IMR-90 (cell line): Measurements from ENCODE around the gene LUZP2. TPM values are rescaled to one million over a fixed set of nuclear protein-coding genes. Genes with fewer than 3 reads are reported as not detected.

Experiments
- ATAC-seq: fragments of 200-7000 bp; cut with Tn5 transposase; 2 replicates; pipeline ENCODE4 v1.9.1; 2020; ENCODE audit warnings: low read depth, mild to moderate bottlenecking, moderate library complexity
- BruUV-seq: library from RNA; stranded (reverse); fragments of 400-500 nt; replicated peaks from 2 replicates; lab custom pipeline; 2021; lab: Mats Ljungman, UMichigan
- CTCF ChIA-PET: fragments of 300-600 bp; formaldehyde crosslinking; extraction: SDS; loops from one replicate; lab custom pipeline; 2021; ENCODE audit warnings: antibody characterized with exemption; lab: Yijun Ruan, JAX
- POLR2A ChIA-PET: fragments of 300-600 bp; sonication (Branson Sonifier 250); formaldehyde crosslinking; loops from one replicate; lab custom pipeline; 2022; ENCODE audit warnings: antibody characterized with exemption; ENCODE audit not compliant: unreplicated experiment; lab: Charles Lee
- DNase-seq: peaks from one replicate; pipeline ENCODE4 v3.0.0; 2013
- H2AFZ ChIP-seq: replicated peaks from 2 replicates; pipeline ENCODE3; 2013; ENCODE audit warnings: low read length, mild to moderate bottlenecking; ENCODE audit not compliant: poor library complexity
- H2AK5ac ChIP-seq: 2 replicates; pipeline ENCODE4 v1.6.1; 2013; ENCODE audit warnings: low read depth, low read length, inconsistent platforms
- H2AK9ac ChIP-seq: replicated peaks from 2 replicates; pipeline ENCODE3; 2013; ENCODE audit warnings: mild to moderate bottlenecking, low read depth, low read length, moderate library complexity; ENCODE audit not compliant: poor library complexity
- H2BK120ac ChIP-seq: 2 replicates; pipeline ENCODE4 v1.6.1; 2013; ENCODE audit warnings: low read depth, low read length, inconsistent platforms
- H2BK15ac ChIP-seq: 3 replicates; pipeline ENCODE4 v1.6.1; 2013; ENCODE audit warnings: low read depth, low read length, inconsistent platforms
- H2BK20ac ChIP-seq: 2 replicates; pipeline ENCODE4 v1.6.1; 2013; ENCODE audit warnings: low read depth, mild to moderate bottlenecking, inconsistent platforms, low read length, moderate library complexity
- H2BK5ac ChIP-seq: 2 replicates; pipeline ENCODE4 v1.6.1; 2013; ENCODE audit warnings: mild to moderate bottlenecking, low read depth, low read length, inconsistent platforms; ENCODE audit not compliant: poor library complexity, severe bottlenecking
- H3K14ac ChIP-seq: replicated peaks from 2 replicates; pipeline ENCODE4 v1.6.1; 2013; ENCODE audit warnings: low read depth, low read length, inconsistent platforms
- H3K18ac ChIP-seq: 2 replicates; pipeline ENCODE4 v1.6.1; 2013; ENCODE audit warnings: low read depth, low read length, control low read depth
- H3K23ac ChIP-seq: 2 replicates; pipeline ENCODE4 v1.6.1; 2013; ENCODE audit warnings: low read depth, low read length, inconsistent platforms
- H3K27ac ChIP-seq: 2 replicates; pipeline ENCODE4 v1.5.1; 2013; ENCODE audit warnings: mild to moderate bottlenecking, control low read depth, low read length; ENCODE audit not compliant: insufficient read depth
- H3K27me3 ChIP-seq: 2 replicates; pipeline ENCODE4 v1.6.1; 2013; ENCODE audit warnings: low read length; ENCODE audit not compliant: control insufficient read depth, insufficient read depth
- H3K36me3 ChIP-seq: 2 replicates; pipeline ENCODE4 v1.6.1; 2013; ENCODE audit warnings: low read length, mixed read lengths; ENCODE audit not compliant: control insufficient read depth, insufficient read depth
- H3K4ac ChIP-seq: 2 replicates; pipeline ENCODE4 v1.6.1; 2013; ENCODE audit warnings: low read depth, low read length, inconsistent platforms
- H3K4me1 ChIP-seq: 2 replicates; pipeline ENCODE4 v1.6.1; 2013; ENCODE audit warnings: low read length, mixed read lengths; ENCODE audit not compliant: control insufficient read depth, insufficient read depth
- H3K4me2 ChIP-seq: 2 replicates; pipeline ENCODE4 v1.6.1; 2013; ENCODE audit warnings: low read depth, mild to moderate bottlenecking, control low read depth, low read length, moderate library complexity
- H3K4me3 ChIP-seq: 2 replicates; pipeline ENCODE4 v1.5.1; 2013; ENCODE audit warnings: low read depth, mild to moderate bottlenecking, control low read depth, low read length, moderate library complexity; ENCODE audit not compliant: insufficient read depth
- H3K56ac ChIP-seq: 2 replicates; pipeline ENCODE4 v1.6.1; 2013; ENCODE audit warnings: low read length, inconsistent platforms; ENCODE audit not compliant: insufficient read depth; ENCODE audit errors: extremely low read depth
- H3K79me1 ChIP-seq, 2 experiments: 2 replicates each; pipeline ENCODE4 v1.6.1; 2013; ENCODE audit warnings: low read length in 2 of 2, inconsistent platforms in 1 of 2, low read depth in 1 of 2
- H3K9ac ChIP-seq: 2 replicates; pipeline ENCODE4 v1.6.1; 2013; ENCODE audit warnings: low read depth, low read length, control low read depth
- H3K9me1 ChIP-seq: 2 replicates; pipeline ENCODE4 v1.6.1; 2013; ENCODE audit warnings: low read length, inconsistent platforms; ENCODE audit not compliant: insufficient read depth
- H3K9me3 ChIP-seq: 2 replicates; pipeline ENCODE4 v1.6.1; 2013; ENCODE audit warnings: low read length; ENCODE audit not compliant: control insufficient read depth, insufficient read depth
- H4K20me1 ChIP-seq: 2 replicates; pipeline ENCODE4 v1.6.1; 2013; ENCODE audit warnings: low read length, inconsistent platforms; ENCODE audit not compliant: insufficient read depth
- H4K5ac ChIP-seq: 2 replicates; pipeline ENCODE4 v1.6.1; 2013; ENCODE audit warnings: mild to moderate bottlenecking, low read depth, low read length, control low read depth
- H4K8ac ChIP-seq, 2 experiments: 2 replicates each; pipeline ENCODE4 v1.6.1; 2013; ENCODE audit warnings: low read depth in 2 of 2, low read length in 2 of 2, control low read depth in 1 of 2, inconsistent platforms in 1 of 2
- H4K91ac ChIP-seq: 2 replicates; pipeline ENCODE4 v1.6.1; 2013; ENCODE audit warnings: low read depth, low read length, inconsistent platforms; ENCODE audit not compliant: insufficient read depth
- CTCF ChIP-seq: conservative IDR thresholded peaks from 2 replicates; pipeline ENCODE4 v1.5.1; 2012; ENCODE audit warnings: mild to moderate bottlenecking, low read depth, low read length, improper control_type of control experiment
- RAD21 ChIP-seq: IDR thresholded peaks from 2 replicates; pipeline ENCODE4 v1.6.1; 2012; ENCODE audit warnings: low read length, improper control_type of control experiment
- WGBS, 2 experiments: methylation state at CpG; one replicate each; pipeline versions ENCODE4 v1.1.5 to v1.1.7; 2013; ENCODE audit warnings: missing lambda C conversion rate in 2 of 2; ENCODE audit not compliant: insufficient read length in 1 of 2; ENCODE audit errors: extremely low coverage in 2 of 2; 5-methylcytosine and 5-hydroxymethylcytosine counted together
- dilution Hi-C: fragments of 300-500 bp; cut with HindIII; formaldehyde crosslinking; loops from one replicate; pipeline ENCODE4 v1.14.3; 2018; ENCODE audit warnings: low sequenced_read_pairs; ENCODE audit not compliant: unreplicated experiment
- in situ Hi-C: fragments of 300-500 bp; cut with MboI; formaldehyde crosslinking; loops from 3 replicates; pipeline ENCODE4 v1.14.3; 2019; ENCODE audit warnings: low sequenced_read_pairs, inconsistent platforms, mixed read lengths
- intact Hi-C: fragments of 100-400 bp; cut with micrococcal nuclease; formaldehyde crosslinking; loops from 2 replicates; pipeline ENCODE4 v1.10.0; 2022
- polyA plus RNA-seq, 3 experiments: library from polyadenylated mRNA; depleted of rRNA; stranded (reverse); fragments of >200 nt; gene quantifications; 2 replicates each; pipeline ENCODE4 v1.2.3, GENCODE V29; 2012; ENCODE audit warnings: low replicate concordance in 1 of 3
- total RNA-seq: library from RNA; depleted of rRNA; stranded (reverse); fragments of >200 nt; gene quantifications from 2 replicates; pipeline ENCODE4 v1.2.3, GENCODE V29; 2012

Gene LUZP2
- total and polyA plus RNA-seq, 2 of the 4 experiments (the other 2 are of a cell fraction): 0.89 to 2.0 TPM

GRCh38 chr11:24779791-24780190 is 282.9 kb downstream of the LUZP2 start:
- Histone ChIP-seq H2BK15ac (no peak overlapping the region), H3K23ac (no peak overlapping the region), H3K27ac (no peak overlapping the region), H4K5ac (no peak overlapping the region), H2BK120ac (no peak overlapping the region), H4K91ac (no peak overlapping the region), H3K79me1 (no peaks in the 10 kb centered on the region), H3K14ac (no peak overlapping the region), H2BK20ac (no peak overlapping the region), H3K27me3 (no peaks in the 10 kb centered on the region), H3K4me3 (no peak overlapping the region), H2AFZ (no peak overlapping the region), H3K4me1 (no peaks in the 10 kb centered on the region), H3K36me3 (no peaks in the 10 kb centered on the region), H4K8ac (no peak overlapping the region), H3K9me1 (no peaks in the 10 kb centered on the region), H3K4ac (no peak overlapping the region), H2AK9ac (no peak overlapping the region), H2AK5ac (no peak overlapping the region), H3K9ac (no peak overlapping the region), H2BK5ac (no peak overlapping the region), H3K56ac (no peak overlapping the region), H3K18ac (no peak overlapping the region), H4K20me1 (no peaks in the 10 kb centered on the region), H3K4me2 (no peak overlapping the region), H3K9me3 (no peaks in the 10 kb centered on the region)
- no peak for TF ChIP-seq RAD21
- 0 out of 2 replicates have a peak, but pooled peaks have one; percentile 17 for TF ChIP-seq CTCF
- no TSS peak for BruUV-seq
- in situ Hi-C loops (no loop called here), dilution Hi-C loops (no loop called here), intact Hi-C loops (no loop called here)
- WGBS, 2 experiments: no CpG with 5 or more reads among the region's 2 CpGs
- POLR2A ChIA-PET: no interaction called here
- DNase-seq (no peak), ATAC-seq (peak; percentile 46; the same call in 1 of the 2 replicates)
- CTCF ChIA-PET: no interaction called here
